Hematopoietic multipotent progenitor cell treated with erythropoietin and hydrocortisone succinate and interleukin-3 and kit ligand, for 8 days (in vitro differentiated cells): ENCODE measurements around the gene SH3RF3.
"Not testable (repeated sequence)": the region's sequence is repeated elsewhere in the genome, so short reads cannot be mapped to it uniquely, and the experiment has no call there.

ENCODE experiments used
- DNase-seq: peaks from one replicate; pipeline ENCODE4 v3.0.0-alpha.2; 2015

The SH3RF3 gene

DNA sequence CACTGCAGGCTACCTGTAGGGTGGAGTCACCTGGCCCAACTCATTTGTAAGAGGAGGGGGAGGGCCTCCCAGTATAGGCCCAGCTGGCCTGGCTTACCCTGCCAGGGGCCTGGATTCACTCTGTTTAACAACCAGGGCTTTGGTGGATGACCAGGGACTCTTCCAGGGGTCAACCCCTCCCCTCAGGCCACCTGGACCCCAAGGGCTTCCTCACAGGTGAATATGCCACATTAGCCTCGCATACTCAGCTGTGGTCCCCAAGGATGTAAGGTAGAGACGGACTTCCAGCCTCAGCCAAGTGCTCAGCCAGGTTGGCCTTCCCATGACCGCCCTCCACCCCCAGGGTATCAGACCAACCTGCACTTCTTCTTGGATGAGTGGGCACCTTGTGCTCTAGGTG lies 8.8 kb upstream of the SH3RF3 start:
- DNase-seq = no peak

DNA sequence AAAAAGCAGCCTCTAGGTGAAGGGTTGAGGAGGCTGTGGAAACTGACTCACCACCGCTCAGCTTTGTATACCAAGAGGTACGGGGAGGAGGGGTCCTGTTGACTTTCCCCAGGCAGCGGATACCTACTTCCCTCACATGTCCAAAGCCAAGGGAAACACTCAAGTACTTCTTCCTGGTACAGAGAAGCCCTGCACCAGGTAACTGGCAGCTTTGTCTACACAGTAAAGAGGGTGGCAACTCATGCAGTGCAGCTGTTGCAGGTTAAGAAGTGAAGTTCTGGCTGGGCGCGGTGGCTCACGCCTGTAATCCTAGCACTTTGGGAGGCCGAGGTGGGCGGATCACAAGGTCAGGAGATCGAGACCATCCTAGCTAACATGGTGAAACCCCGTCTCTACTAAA lies 8.3 kb upstream of the SH3RF3 start:
- not testable (repeated sequence) for DNase-seq

DNA sequence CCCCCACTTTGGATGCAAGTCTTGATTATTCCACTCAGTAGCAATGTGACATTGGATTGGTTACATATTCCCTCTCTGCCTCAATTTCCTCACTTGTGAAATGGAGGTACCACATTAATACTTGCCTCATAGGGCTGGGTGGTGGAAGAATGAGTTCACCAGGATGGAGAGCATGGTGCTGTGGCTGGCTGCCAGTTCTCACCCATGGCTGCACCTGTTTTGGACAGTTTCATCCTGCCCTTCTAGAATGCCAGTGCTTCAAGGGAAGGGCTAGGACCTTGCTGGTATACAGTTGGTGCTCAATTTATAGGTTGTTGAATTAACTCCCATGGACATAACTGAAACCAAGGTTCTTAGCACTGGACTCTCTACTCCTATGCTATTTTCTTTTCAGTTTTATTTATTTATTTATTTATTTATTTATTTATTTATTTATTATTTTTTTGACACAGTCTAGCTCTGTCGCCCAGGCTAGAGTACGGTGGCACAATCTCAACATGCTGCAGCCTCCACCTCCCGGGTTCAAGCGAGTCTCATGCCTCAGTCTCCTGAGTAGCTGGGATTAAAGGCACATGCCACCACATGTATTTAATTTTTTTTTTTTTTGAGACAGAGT lies 5.3 kb upstream of the SH3RF3 start:
- DNase-seq = no peak

- DNase-seq = no peak
Observed at GRCh38 chr2:109124982-109125592, 3.9 kb upstream of the SH3RF3 start.

DNA sequence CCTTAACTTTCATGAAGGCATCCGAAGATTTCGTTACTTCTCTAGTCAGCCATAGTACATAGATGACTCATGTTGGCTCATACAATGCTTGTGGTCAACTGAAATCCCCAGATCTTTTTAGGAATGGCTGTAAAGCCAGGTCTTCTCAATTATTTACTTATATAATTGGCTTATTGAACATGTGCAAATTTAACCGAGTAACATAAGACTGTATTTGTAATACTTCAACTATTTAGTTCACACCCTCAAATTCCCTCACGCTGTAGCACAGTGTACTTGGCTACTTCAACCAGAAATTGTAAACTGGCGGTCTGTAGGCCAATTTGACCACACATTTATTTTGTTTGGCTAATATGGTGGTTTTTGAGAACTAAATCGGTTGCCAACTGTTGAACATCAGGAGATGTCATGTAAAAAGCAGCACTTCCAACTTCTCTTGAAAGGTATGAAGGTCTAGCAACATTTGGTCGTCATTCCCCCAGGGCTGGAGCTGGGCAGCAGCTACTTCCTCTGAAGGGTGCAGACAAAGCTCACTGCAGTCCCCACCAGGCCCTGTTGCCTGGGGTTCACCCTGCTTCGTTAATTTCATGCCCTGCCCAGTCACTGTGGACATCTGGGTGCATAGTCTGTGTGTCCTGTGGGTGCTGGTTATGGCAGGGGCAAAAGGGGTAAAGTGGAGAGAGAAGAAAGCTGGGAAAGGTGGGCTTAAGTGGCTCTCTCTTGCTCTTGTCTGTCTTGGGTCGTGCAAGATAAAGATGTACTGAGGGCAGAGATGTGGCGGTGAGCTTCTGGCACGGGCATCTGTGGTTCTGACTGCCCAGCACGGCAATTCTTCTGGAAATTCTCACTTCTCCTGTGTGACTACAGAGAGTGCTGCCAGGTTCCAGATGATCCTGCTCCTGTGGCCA lies 3.2 kb upstream of the SH3RF3 start:
- DNase-seq = no peak

DNA sequence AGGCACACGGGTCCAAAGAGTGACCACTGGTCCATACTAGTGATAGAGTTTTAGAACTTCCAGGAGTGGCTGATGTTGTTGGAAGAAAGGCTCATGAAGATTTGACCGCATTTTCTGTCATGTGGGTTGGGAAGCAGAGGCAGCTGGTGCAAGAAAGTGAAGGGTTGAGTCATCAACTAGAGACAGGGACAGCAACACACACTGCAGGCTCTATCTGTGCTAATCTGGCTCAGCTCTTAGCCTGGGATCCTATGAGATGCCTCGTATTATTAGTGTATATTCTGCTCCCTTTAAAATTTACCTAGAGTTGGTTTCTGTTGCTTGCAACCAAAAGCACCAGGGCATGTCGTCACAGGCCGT lies 2.5 kb upstream of the SH3RF3 start:
- DNase-seq = no peak

GRCh38 chr2:109127556-109127955 lies 1.4 kb upstream of the SH3RF3 start:
- no peak for DNase-seq

- peak; percentile 20 for DNase-seq
Observed at GRCh38 chr2:109128048-109128615, 873 bp upstream of the SH3RF3 start.

GRCh38 chr2:109129356-109129920 lies 433 bp downstream of the SH3RF3 start:
- no peak for DNase-seq

DNA sequence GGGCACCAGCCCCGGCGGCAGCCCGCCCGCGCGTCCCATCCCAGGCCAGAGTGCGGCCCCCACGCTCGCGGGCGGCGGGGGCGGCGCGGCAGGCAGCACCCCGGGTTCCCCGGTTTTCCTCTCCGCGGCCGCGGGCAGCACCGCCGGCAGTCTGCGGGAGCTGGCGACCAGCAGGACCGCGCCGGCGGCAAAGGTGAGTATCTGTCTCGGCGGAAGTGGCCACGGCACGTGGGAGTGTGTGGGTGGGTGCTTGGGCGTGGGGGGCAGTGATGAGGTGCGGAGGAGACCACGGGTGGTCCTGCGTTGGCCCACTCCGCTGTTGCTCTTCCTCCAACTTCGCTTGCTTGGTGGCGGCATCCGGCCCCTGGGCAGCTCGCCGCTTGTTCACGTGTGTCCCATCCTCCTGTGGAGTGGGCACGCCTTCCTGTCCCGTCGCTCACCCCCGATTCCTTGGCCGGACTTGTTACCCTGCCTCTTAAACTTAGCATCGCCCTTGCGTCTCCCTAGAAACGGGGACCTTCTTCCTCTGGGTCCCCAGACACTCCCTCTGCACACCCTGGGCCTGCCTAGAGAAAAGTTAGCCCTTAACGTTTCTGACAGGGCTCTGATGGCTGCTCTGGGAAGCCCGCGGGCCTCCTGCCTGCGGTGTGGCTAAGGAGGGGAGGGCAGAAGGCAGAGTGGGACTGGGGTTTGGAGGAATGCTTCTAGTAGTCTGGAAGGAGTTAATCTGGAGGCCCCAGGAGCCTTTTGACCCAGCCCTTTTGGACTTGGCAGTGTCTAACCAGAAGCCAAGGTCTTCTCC lies 1.1 kb downstream of the SH3RF3 start:
- DNase-seq = no peak

DNA sequence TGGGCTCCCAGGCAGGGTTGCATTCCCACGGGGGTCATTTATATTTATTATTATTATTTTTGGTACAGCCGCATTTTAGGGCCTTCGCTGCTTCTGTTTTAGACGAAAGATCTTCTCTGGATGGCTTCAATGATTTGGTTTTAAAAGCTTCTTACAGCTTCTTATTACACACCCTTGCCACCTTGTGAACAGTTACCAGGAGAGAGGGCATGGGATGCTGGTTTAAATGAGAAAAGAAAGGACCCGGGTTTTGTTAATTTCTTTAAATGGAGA lies 1.7 kb downstream of the SH3RF3 start:
- DNase-seq = no peak

- no peak for DNase-seq
Observed at GRCh38 chr2:109131777-109132176, 2.8 kb downstream of the SH3RF3 start.

GRCh38 chr2:109132626-109133025 lies 3.6 kb downstream of the SH3RF3 start:
- DNase-seq = no peak

GRCh38 chr2:109133746-109134145 lies 4.7 kb downstream of the SH3RF3 start:
- no peak for DNase-seq

GRCh38 chr2:109134741-109135358 lies 5.8 kb downstream of the SH3RF3 start:
- no peak for DNase-seq

GRCh38 chr2:109135359-109136197 lies 6.6 kb downstream of the SH3RF3 start:
- no peak for DNase-seq

DNA sequence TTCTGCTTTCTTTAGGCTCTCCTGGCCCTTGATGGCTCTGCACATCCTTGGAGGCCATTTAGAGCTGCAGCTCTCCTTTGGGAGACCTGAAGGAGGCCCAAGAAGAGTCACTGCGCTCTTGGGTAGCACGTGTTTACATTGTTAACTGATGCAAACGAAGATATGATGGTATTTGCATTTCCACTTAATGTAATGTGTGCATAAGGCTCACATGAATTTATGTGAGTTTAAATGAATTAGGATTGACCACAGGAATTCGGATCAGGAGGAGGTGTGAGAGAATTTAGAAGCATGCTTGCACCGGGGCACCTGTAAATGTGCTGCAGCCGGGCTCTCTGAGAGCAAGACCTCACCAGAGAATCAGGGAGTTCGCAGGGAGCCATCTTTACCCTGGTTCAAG lies 7.5 kb downstream of the SH3RF3 start:
- no peak for DNase-seq

- no peak for DNase-seq
Observed at GRCh38 chr2:109137616-109138015, 8.6 kb downstream of the SH3RF3 start.

GRCh38 chr2:109138449-109138848 lies 9.4 kb downstream of the SH3RF3 start:
- DNase-seq = no peak

DNA sequence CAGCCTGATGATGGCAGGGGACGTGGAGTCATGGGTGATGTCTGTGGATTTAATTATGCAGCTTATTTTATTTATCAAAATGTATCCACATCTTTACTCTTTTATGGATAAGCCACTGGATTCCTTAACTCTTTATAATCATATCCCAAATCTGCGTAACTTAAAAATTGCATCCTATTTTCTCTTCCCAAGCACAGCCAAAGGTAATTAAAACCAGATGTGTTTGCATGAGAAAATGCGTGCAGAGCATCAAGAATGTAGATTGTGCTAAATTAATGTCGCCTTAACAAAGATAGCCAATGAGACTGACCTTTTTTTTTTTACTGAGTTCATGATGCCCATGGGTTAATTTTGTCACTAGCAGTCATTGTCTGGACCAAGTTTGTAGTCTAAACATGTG lies 10.0 kb downstream of the SH3RF3 start:
- no peak for DNase-seq

- DNase-seq = no peak
Observed at GRCh38 chr2:109139865-109140396, 10.9 kb downstream of the SH3RF3 start.
